HG03159 (cell line): ENCODE measurements around the gene DAAM1.

Source experiments
- ATAC-seq: cut with Tn5 transposase; IDR thresholded peaks from one replicate; pipeline ENCODE4 v1.9.1; 2021; ENCODE audit warnings: mild to moderate bottlenecking, moderate library complexity; ENCODE audit not compliant: unreplicated experiment

The DAAM1 gene

DNA sequence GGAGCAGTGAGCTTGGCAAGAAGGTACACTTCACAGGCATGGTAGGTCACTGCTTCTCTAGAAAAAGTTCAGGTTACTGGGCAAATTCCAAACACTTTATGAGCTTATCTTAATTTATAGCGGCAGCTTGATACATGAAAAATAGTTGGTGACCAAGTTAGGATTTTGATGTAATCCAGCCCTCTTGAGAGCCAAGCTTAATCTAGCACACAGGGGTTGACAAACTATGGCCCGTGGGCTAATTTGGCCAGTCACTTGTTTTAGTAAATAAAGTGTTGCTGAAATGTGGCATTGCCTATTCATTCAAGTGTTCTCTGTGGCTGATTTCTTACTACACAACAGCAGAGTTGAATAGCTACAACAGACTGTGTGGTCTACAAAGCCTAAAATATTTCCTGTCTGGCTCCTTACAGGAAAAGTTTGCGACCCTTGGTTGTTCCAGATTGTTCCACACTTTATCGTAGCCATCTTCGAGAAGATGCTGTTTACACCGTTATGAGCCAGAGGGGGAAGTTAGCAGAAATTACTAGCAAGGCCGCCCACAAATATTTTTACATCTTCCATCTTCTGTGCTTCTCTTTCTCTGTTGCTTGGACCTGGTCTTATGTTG lies 120.9 kb downstream of the DAAM1 start:
- no peak for ATAC-seq

DNA sequence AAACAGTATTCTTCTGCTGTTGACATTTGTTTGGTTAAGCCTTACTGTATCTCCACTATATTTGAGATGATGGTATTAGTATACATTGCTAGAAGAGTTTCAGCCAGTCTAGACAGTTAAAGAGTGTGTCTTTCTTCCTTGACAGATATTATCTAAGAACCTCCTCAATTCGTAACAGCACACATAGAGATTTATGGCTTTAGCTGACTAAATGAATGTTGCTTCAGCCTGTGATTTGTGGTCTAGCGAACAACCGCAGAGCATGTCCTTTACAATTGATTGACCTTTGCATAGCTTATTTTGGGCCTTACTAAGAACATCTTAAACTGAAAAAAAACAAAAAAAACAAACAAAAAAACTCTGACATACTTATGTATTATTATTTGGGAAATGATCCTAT lies 122.2 kb downstream of the DAAM1 start:
- no peak for ATAC-seq

- no peak for ATAC-seq
Measured at GRCh38 chr14:59311723-59312122, 123.3 kb downstream of the DAAM1 start.

DNA sequence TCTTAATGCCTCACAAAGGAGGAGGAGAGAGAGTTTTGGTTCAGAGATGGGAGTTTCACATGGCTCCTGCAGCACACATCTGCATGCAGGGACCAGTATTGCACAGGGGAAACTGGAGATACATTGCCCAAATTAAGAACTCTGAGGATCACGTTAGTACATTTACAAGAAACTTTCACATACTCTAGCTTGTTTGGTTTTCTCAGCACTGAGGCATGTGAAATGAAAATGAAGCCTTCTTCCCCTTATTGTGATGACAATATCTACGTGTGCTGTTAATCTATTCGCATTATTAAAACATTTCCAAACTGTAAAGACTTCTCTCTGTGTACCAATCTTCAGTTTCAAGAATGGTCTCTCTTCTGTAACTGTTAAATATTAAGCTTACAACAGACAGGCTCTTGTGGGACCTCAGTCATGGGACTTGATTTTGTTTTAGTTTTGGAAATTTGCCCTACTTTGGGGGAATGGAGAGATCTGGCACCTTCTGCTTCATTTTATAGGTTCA lies 124.7 kb downstream of the DAAM1 start:
- ATAC-seq, result no peak

GRCh38 chr14:59313658-59314608 lies 125.5 kb downstream of the DAAM1 start:
- no peak for ATAC-seq

GRCh38 chr14:59314953-59315599 lies 126.6 kb downstream of the DAAM1 start:
- ATAC-seq, result no peak

DNA sequence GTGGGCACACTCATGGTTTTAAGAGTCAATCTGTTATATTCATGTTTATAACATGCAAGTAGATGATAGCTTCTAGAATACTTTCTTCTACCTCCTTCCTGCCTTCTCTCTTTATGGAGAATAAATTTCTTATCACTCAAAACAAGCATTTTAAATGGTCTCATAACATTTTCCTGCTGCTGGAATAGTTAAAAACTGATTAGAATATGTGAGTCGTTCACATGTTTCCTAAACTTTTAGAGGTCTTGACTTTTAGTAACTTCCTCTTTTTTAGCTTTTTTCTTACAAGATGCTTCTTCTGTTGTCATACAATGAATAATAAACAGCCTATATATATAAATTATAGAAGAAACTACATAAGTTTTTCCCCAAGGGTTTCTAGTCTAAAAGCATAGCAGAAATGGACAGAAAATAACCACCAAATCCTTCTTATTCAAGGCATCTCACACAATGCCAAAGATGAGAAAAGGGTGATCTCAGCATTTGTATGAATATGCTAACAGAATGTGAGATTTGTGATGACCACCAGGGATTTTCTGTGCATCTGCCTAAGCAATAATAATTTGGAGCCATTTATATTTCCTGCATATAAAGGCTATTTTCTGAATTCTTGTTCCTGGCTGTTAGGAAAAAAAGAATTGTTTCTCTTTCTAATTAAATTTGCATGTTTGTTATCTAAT lies 127.8 kb downstream of the DAAM1 start:
- ATAC-seq, result no peak

DNA sequence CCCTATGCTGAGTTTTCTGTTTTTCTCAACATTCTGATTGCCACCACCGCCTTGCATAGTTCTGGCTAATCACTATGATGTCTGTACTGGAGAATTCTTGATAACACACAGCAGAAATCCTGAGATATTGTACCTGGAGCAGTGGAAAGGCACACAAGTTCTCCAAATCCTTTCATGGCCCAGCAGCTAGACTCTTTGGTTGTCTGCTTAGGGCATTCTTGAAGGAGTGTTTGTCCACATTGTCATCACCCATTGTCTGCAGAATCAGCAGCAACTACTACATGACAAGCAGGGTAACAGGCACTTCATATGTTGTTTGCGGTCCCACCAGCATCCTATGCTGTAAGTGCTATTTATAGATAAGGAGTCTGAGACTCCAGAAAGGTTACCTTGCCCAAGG lies 128.9 kb downstream of the DAAM1 start:
- ATAC-seq, result no peak

GRCh38 chr14:59317798-59318505 lies 129.5 kb downstream of the DAAM1 start:
- no peak for ATAC-seq

- no peak for ATAC-seq
Measured at GRCh38 chr14:59318908-59319307, 130.4 kb downstream of the DAAM1 start.

- ATAC-seq, result no peak
Measured at GRCh38 chr14:59320361-59320760, 131.9 kb downstream of the DAAM1 start.

DNA sequence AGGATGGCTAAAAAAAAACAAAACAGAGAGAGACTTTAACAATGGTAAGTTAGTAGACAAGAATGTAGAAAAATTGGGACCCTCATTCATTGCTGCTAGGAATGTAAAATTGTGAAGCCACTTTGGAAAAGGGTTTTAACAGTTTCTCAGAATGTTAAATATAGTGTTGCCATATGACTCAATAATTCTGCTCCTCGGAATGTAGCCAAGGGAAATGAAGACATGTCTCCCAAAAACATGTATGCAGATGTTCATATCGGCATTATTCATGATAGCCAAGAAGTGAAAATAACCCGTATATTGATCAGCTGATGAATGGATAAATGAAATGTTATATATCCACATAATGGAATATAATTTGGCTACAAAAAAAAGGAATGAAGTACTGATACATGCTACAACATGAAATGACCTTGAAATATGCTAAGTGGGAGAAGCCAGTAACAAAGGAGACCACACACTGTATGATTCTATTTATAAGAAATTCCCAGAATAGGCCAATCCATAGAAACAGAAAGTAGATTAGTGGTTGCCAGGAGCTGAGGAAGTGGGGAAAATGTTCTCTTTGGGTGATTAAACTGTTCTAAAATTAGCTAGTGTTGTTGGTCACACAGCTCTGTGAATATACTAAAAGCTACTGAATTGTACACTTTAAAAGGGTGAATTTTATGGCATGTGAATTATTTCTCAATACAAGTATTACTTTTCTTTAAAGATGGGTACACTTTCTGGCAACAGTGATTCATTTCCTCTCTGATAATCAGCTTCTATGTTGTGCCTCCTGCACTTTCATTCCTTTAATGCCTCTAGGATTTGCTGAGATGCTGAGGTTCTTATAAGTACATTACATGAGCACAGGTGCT lies 132.5 kb downstream of the DAAM1 start:
- ATAC-seq, result no peak

- no peak for ATAC-seq
Measured at GRCh38 chr14:59321626-59321949, 133.1 kb downstream of the DAAM1 start.

DNA sequence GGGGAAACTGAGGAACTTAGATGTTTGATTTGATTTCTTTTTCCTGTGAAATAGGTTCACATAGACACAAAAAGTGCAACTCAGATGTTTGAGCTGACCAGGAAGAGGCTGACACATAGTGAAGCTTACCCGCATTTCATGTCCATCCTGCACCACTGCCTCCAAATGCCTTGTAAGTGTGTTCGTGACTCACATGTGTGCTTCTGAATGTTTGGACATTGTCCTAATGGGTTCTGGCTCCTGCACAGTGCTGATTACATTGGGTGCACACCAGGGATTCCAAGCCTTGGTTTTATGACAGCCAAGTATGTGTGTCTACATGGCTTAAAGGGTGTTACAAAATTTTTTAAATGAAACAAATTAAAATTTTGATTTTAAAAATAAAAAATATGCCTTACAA lies 137.4 kb downstream of the DAAM1 start:
- no peak for ATAC-seq

DNA sequence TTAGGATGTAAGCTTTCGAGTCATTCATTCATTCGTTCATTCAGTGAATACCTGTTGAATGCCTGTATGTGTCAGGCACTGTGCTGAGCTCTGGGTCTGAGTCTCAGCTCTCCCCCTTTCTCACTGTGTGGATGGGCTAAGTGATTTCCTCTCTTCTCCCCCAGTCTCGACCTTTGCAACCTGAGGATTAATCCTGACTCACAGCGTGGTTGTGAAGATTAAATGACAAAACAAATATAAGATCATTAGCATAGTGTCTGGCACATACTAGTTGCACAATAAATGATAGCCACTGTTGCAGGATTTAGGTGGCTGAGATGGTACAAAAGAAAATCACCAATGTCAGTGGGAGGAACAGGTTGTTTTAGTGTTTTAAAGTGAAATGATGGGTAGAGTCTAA lies 140.0 kb downstream of the DAAM1 start:
- no peak for ATAC-seq

DNA sequence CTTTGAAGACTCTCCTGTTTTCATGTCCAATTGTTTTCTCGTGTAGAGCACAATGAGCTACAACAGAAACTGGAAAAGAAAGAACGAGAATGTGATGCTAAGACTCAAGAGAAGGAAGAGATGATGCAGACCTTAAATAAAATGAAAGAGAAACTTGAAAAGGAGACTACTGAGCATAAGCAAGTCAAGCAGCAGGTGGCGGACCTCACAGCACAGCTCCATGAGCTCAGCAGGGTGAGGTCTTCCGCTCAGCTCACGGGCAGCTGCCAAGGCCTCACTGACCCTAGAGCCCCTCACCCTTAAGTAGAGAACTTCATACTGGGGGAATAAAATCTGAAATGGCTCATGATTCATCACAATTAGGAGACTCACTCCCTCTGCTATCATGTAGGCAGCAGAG lies 142.0 kb downstream of the DAAM1 start:
- ATAC-seq, result no peak

GRCh38 chr14:59331217-59331616 lies 142.8 kb downstream of the DAAM1 start:
- no peak for ATAC-seq

DNA sequence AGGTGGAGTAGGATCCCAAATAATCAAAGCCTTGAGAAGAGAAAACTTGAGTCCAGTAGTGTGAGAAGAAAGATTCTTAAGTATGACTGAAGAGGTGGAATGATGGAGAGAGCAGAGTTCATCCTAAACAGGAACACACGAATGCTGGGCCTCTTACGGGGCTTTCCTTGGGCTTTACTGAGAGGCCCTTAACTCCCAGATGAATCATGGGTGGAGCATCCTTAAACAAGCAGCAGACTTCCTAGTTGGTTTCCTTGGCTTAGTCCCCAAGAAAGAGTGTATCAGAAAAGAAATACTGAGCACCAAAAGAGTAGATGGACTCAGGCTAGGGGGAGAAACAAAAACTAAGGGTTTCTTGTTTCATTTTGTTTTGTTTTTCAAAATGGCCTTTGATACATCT lies 144.3 kb downstream of the DAAM1 start:
- no peak for ATAC-seq

DNA sequence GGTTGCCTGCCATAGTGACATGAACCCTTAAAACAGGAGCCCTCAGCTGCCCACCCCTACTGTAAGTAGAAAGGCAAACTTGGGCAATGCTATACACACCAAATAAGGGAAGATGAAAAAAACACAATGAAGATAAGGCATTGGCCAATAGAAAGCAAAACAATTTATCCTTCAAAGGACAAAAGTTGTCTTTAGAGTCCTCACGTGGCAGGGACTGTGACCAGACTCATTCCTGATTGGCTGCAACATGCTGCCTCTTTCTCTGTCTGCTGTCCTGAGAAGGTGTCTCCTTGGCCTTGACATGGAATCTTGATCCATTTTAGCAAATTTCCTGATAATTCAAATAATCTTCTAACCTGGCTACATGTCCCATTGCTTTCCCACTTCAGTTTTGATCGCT lies 144.8 kb downstream of the DAAM1 start:
- ATAC-seq, result no peak

GRCh38 chr14:59333668-59334067 lies 145.2 kb downstream of the DAAM1 start:
- no peak for ATAC-seq
